ENCODE data around the gene NDUFB11.

- TF ChIP-seq CTCF (IDR thresholded peaks at IDR 0.05): no peak
- TF ChIP-seq EZH2 (IDR thresholded peaks at IDR 0.05; ENCODE audit: borderline replicate concordance, insufficient read depth, low read depth, low read length, poor library complexity, severe bottlenecking): no peak
These were observed 25.4 kb upstream of the NDUFB11 start for GRCh38 chrX:47169726-47170515.

Data from B cell (primary cell).